HG03045 (cell line): ENCODE measurements around the gene RESP18.
"Not testable (repeated sequence)": the region's sequence is repeated elsewhere in the genome, so short reads cannot be mapped to it uniquely, and the experiment has no call there.

Experiments used
- ATAC-seq: cut with Tn5 transposase; IDR thresholded peaks from one replicate; pipeline ENCODE4 v1.9.1; 2021; ENCODE audit warnings: mild to moderate bottlenecking, moderate library complexity; ENCODE audit not compliant: unreplicated experiment

RESP18 gene

GRCh38 chr2:219325657-219326315, 6.8 kb downstream of the RESP18 start:
- ATAC-seq = no peak

- ATAC-seq = no peak
Measured at GRCh38 chr2:219325136-219325535, 7.4 kb downstream of the RESP18 start.

- ATAC-seq = no peak
Measured at GRCh38 chr2:219323434-219323833, 9.1 kb downstream of the RESP18 start.

- ATAC-seq = no peak
Measured at GRCh38 chr2:219314804-219315468, 17.6 kb downstream of the RESP18 start.

GRCh38 chr2:219312683-219313263, 19.8 kb downstream of the RESP18 start:
- not testable (repeated sequence) for ATAC-seq

- ATAC-seq = no peak
Measured at GRCh38 chr2:219309278-219309677, 23.3 kb downstream of the RESP18 start, which contains the start of gene PTPRN. TSS of gene PTPRN (minus strand) at chr2:219309401. CDS start at chr2:219309332, 69 bp downstream.

- ATAC-seq = no peak
Measured at GRCh38 chr2:219308142-219309101, 24.1 kb downstream of the RESP18 start.

- no peak for ATAC-seq
Measured at GRCh38 chr2:219306047-219306446, 26.5 kb downstream of the RESP18 start.

GRCh38 chr2:219304223-219304622, 28.3 kb downstream of the RESP18 start:
- no peak for ATAC-seq

- ATAC-seq = no peak
Measured at GRCh38 chr2:219302412-219302968, 30.1 kb downstream of the RESP18 start.

GRCh38 chr2:219300022-219300421, 32.5 kb downstream of the RESP18 start:
- no peak for ATAC-seq

- ATAC-seq = no peak
Measured at GRCh38 chr2:219299372-219299760, 33.2 kb downstream of the RESP18 start.

GRCh38 chr2:219298759-219299371, 33.7 kb downstream of the RESP18 start:
- ATAC-seq = peak; percentile 54

- ATAC-seq = no peak
Measured at GRCh38 chr2:219297766-219298456, 34.6 kb downstream of the RESP18 start.

- ATAC-seq = no peak
Measured at GRCh38 chr2:219296631-219297391, 35.7 kb downstream of the RESP18 start.

GRCh38 chr2:219296142-219296541, 36.4 kb downstream of the RESP18 start:
- ATAC-seq = no peak

GRCh38 chr2:219294356-219295351, 37.9 kb downstream of the RESP18 start:
- peak; percentile 80 for ATAC-seq
